Measurements from ENCODE around the gene LDB2.

LDB2 gene

DNA sequence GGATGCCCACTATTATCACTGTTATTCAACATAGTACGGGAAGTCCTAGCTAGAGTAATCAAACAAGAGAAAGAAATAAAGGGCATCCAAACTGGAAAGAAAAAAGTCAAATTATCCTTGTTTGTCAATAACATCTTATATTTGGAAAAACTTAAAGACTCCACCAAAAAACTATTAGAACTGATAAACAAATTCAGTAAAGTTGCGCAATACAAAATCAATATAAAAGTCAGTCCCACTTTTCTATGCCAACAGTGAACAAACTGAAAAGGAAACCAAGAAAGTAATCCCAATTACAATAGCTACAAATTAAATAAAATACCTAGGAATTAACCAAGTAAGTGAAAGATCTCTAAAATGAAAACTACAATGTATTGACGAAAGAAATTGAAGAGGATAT is 321.3 kb downstream of the LDB2 start:
- H3K9me3 ChIP-seq: no peaks in the 10 kb centered on the region
- TF ChIP-seq, protein P1, sequence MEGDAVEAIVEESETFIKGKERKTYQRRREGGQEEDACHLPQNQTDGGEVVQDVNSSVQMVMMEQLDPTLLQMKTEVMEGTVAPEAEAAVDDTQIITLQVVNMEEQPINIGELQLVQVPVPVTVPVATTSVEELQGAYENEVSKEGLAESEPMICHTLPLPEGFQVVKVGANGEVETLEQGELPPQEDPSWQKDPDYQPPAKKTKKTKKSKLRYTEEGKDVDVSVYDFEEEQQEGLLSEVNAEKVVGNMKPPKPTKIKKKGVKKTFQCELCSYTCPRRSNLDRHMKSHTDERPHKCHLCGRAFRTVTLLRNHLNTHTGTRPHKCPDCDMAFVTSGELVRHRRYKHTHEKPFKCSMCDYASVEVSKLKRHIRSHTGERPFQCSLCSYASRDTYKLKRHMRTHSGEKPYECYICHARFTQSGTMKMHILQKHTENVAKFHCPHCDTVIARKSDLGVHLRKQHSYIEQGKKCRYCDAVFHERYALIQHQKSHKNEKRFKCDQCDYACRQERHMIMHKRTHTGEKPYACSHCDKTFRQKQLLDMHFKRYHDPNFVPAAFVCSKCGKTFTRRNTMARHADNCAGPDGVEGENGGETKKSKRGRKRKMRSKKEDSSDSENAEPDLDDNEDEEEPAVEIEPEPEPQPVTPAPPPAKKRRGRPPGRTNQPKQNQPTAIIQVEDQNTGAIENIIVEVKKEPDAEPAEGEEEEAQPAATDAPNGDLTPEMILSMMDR (IDR thresholded peaks at IDR 0.05): no peak
- H3K36me3 ChIP-seq: no peaks in the 10 kb centered on the region
- no peak overlapping the region for H3K27ac ChIP-seq
- H3K4me3 ChIP-seq: no peak overlapping the region
- H3K27me3 ChIP-seq: no peaks in the 10 kb centered on the region
- intact Hi-C loops (cut with DNase I; ENCODE audit: low total_unique reads): no loop called here
- peaks cover 0 to 5% (median 0%) of the 10 kb centered on the region in 4 donors for H3K4me1 ChIP-seq
- DNase-seq: no peak

DNA sequence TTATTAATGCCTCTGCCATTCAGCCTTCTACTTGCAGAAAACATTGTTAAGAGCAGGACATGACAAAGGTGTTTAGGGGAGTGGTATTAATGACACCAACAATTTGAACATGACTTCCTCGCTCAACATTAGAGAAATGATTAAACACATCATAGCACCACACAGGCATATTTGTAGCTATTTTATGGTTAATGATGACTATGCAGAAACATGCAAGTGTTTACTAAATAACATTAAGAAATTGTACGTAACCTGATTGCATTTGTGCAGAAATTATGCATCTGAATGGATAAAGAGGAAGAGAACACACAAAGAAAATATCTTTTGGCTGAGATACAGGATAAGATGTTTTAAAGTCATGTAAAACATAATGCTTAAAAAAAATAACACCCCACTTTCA is 323.5 kb downstream of the LDB2 start:
- H3K4me1 ChIP-seq: peaks cover 0 to 5% (median 0%) of the 10 kb centered on the region in 4 donors
- TF ChIP-seq, protein P1 (IDR thresholded peaks at IDR 0.05): no peak
- no peak for DNase-seq
- intact Hi-C loops (cut with DNase I; ENCODE audit: low total_unique reads): no loop called here
- no peaks in the 10 kb centered on the region for H3K27me3 ChIP-seq
- no peak overlapping the region for H3K27ac ChIP-seq
- no peaks in the 10 kb centered on the region for H3K36me3 ChIP-seq
- H3K9me3 ChIP-seq: no peaks in the 10 kb centered on the region
- H3K4me3 ChIP-seq: no peak overlapping the region

DNA sequence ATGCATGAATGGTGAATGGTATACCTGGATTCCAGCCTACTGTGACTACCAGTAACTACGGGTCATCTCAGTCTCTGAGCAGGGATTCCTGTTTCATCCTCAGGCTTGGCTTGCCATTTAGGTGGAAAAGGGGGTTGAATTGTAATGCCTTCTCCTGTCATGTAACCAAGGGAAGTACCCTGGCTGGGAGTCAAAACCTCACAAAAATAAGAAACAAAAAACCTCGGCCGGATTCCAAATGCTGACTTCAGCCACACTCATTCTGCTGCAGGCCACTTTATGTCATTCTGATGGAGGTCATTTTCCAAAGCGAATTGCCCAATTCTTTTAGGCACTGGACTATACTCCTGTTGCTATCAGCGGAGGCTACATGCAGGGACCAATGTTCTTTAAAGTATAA is 324.7 kb downstream of the LDB2 start:
- TF ChIP-seq, protein P1 (IDR thresholded peaks at IDR 0.05): no peak
- Histone ChIP-seq H3K27me3 (no peaks in the 10 kb centered on the region), H3K9me3 (no peaks in the 10 kb centered on the region), H3K36me3 (no peaks in the 10 kb centered on the region), H3K4me1 (peaks cover 0 to 5% (median 0%) of the 10 kb centered on the region in 4 donors), H3K27ac (no peak overlapping the region), H3K4me3 (no peak overlapping the region)
- intact Hi-C loops (cut with DNase I; ENCODE audit: low total_unique reads): no loop called here
- DNase-seq: peak in 1 of 2 donors; percentile 56

DNA sequence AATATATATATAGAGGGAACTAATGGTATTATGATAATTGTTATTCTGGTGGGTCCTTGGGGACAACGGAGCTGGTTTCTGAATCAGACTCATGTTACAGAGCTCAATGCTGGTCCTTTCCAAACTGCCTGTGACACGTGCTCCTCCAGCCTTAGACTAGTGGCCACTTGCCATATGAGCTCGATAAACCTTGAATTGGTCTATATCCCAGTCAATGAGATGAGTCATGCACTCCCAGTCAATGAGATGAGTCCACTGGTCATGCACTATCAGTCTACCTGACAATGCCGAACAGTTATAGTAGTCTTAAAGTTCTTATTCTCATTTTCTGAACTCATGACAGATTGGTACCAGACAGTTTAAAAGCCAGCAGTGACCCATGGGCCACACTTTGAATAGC is 325.2 kb downstream of the LDB2 start:
- TF ChIP-seq, protein P1 (IDR thresholded peaks at IDR 0.05): no peak
- Histone ChIP-seq H3K4me1 (peaks cover 0 to 5% (median 0%) of the 10 kb centered on the region in 4 donors), H3K9me3 (no peaks in the 10 kb centered on the region), H3K27me3 (no peaks in the 10 kb centered on the region), H3K36me3 (no peaks in the 10 kb centered on the region), H3K4me3 (no peak overlapping the region), H3K27ac (no peak overlapping the region)
- peak; percentile 37 to 67 for DNase-seq
- intact Hi-C loops (cut with DNase I; ENCODE audit: low total_unique reads): no loop called here

DNA sequence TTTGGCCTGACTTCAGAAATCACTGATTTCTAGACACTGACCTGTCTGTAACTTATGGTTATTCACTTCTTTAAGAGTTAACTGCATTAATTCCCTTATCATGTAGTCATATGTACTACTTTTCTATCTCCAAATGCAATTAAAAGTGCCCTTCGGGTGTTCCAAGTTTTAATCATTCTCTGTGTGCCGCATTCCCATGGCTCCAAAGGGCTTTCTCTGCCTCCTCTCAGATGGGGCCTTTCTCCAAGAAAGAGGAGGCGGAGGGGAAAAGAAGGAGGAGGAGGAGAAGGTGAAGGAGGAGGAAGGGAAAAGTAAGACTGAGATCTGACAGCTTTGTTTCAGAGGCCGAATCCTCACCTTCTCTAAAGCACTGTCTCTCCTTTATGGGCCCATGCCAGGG is 325.8 kb downstream of the LDB2 start:
- Histone ChIP-seq H3K9me3 (no peaks in the 10 kb centered on the region), H3K36me3 (no peaks in the 10 kb centered on the region), H3K4me1 (peaks cover 0 to 5% (median 0%) of the 10 kb centered on the region in 4 donors), H3K4me3 (no peak overlapping the region), H3K27me3 (no peaks in the 10 kb centered on the region), H3K27ac (no peak overlapping the region)
- intact Hi-C loops (cut with DNase I; ENCODE audit: low total_unique reads): no loop called here
- DNase-seq: no peak
- TF ChIP-seq, protein P1 (IDR thresholded peaks at IDR 0.05): no peak

DNA sequence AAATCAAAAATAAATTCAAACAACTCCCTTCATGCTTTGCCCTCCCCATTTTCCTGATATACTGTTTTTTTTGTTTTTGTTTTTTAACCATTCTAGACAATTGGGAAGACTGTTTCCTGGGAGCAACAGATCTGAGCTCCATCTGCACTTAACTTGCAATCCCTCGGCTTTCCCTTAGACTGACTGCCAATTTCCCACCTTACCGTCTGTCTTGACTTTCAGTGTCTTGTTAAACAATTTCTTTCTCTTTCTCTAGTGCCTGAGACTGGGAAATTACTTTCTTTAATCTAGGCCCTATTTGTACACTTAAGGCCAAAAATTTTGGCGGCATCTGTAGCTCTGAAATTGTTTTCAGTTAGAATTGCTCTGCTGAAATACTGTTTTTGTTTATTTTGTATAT is 326.3 kb downstream of the LDB2 start:
- H3K4me3 ChIP-seq: no peak overlapping the region
- no peak overlapping the region for H3K27ac ChIP-seq
- no peaks in the 10 kb centered on the region for H3K27me3 ChIP-seq
- peaks cover 0 to 5% (median 0%) of the 10 kb centered on the region in 4 donors for H3K4me1 ChIP-seq
- H3K9me3 ChIP-seq: no peaks in the 10 kb centered on the region
- intact Hi-C loops (cut with DNase I; ENCODE audit: low total_unique reads): no loop called here
- TF ChIP-seq, protein P1 (IDR thresholded peaks at IDR 0.05): no peak
- no peaks in the 10 kb centered on the region for H3K36me3 ChIP-seq
- DNase-seq: no peak
